ENCODE data around the gene CFAP221.

The CFAP221 gene

DNA sequence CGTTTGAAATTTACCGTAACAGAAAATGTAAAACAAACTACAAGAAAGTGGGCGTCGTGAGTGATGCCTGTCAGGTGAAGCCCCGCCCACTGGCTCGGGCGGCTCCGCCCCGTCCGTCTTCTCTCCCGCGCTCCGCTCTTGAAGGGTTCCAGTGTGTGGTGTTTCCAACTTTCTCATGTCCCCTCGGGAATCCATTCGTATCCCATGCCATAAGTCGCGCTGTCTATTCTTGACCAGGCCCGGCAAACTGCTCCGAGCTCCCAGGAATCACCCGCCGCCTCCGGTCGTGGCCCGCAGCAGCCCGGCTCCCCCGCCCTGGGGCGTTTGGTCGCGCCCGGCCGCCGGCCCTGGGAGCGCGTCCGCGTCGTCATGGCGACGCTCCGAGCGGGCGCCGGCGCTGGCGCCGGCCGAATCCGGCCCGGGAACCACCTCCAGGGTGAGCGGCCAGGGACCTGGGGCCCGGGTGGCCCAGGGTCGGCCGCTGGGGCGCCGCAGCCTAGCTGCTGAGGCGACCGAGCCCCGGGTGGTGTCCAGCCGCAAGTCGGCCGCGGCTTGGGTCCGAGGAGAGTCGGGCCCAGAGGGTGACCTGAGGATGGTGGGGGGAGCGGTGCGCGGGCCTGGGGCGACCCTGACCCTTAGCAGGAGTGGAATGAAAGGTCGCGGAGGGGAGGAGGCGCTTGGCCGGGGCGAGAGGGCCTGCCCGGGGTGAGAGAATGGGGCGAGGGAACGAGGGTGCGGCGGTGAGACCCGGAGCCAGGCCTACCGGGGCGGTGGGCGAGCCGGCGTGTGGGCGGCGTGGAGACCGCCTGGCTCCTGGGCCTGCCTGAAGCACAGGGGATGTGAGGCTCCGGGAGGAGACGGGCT, at the start of gene CFAP221:
CFAP221 (plus strand) TSS at position 375 of the 864 bp plus-strand sequence. CDS start 1,683 bp downstream, outside the sequence.
- peak; percentile 17 to 22 (median 18) for DNase-seq (ENCODE audit: low read depth in 2 of 3, low spot score in 2 of 3)

DNA sequence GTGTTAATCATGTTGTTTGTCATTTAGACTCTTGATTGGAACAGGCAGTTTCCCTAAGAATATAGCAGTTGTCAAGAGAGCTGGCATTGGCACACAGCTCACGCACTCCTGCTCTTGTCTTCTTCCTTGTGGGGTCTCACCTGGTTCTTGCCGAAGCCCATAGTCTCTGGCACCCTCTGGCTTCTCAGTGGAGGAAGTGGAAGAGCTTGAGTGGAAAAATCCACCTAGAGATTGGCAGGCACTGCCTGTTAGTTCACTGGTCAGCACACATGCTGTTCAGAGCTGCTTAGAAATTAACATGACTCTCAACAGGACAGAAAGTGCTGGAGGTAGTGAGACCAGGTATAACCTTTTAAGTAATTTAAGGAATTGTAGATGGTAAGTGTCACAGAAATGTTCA, 48.3 kb upstream of the CFAP221 start:
- DNase-seq (ENCODE audit: low read depth in 2 of 3, low spot score in 2 of 3), result no peak

DNA sequence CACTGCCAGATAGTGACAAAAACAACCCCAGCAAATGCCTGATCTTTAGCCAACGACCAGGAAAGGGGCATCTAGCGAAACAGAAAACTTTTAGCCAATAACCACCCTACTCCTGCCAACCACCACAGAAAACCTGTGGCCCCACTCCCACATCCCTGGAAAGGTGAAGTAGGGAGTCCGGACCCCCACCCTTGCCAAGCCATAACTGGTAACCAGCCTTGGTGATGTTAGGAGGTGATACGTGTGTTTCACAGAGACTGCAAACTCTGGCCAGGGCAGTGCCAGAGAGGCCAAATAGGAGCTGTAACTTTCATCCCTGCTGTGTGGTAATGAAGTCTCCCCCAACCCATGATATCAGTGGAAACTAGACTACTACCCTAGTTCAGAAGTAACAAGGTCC, 47.6 kb upstream of the CFAP221 start:
- DNase-seq (ENCODE audit: low read depth in 2 of 3, low spot score in 2 of 3), result no peak

DNA sequence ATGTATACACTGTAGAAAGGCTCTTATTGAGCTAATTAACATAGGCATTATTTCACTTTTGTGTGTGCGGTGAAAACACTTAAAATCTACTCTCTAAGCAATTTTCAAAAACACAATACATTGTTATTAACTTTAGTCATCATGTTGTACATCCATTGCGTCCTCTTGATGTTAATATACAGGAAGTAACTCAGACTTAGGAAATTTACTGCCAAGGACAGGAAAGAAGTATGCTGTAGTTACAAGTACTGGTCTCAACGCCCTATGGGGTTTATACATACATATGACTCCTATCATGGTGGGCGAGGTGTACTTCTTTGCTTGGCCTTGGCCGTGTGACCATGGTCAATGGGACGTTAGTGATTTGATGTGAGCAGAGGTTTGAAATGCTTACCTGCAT, 35.5 kb upstream of the CFAP221 start:
- DNase-seq (ENCODE audit: low read depth in 2 of 3, low spot score in 2 of 3), result no peak

DNA sequence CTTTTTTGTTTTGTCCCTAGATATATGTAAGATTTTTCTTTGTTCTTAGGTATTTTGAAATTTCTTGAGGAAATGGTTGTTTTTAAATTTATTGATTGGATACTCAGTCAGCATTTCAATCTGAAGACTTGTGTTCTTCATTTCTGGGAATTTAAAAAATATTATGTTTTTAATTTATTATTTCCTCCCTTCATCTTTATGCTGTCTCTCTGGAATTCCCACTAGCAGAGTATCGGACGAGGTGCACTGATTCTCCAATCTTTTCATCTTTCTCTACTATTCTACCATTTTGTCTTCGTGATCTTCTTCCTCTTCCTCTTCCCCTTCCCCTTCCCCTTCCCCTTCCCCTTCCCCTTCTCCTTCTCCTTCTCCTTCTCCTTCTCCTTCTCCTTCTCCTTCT, 32.3 kb upstream of the CFAP221 start:
- no peak for DNase-seq (ENCODE audit: low read depth in 2 of 3, low spot score in 2 of 3)

DNA sequence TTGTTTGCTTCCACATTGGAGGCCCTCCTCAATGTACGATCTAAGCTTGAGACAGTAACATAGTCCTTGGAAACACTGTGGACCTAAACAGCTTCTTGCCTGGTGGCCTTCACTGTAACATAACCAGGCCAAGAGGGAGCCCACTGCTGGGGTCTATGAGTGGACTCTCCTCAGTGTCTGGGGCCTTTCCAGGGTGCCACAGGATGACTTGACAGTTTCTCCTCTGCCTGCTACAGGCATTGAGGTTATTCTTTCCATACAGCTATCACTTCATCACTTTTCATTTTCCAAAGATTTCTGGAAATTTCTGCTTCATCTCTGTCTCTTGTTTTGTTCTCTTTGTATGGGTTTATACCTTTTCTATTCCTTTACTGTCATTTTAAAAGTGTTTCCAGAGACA, 31.3 kb upstream of the CFAP221 start:
- no peak for DNase-seq (ENCODE audit: low read depth in 2 of 3, low spot score in 2 of 3)

DNA sequence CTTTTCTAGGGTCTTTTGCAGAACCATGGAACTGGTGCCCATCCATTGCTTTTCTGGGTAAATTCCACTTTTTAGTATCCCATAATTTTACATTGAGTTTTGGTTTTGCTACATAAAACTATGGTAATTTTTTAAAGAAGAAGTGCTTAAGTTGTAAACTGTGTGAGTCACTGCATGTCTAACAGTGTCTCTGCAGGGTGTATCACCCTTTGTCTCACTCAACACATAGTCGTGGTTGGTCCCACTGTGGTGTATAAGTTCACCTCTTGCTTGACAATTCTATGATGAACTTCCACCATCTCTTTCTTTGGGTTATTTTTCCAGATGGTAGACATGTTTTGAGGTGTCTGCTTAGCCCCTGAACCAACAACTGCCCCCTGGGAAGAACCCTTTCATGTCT, 30.4 kb upstream of the CFAP221 start:
- DNase-seq (ENCODE audit: low read depth in 2 of 3, low spot score in 2 of 3), result no peak

DNA sequence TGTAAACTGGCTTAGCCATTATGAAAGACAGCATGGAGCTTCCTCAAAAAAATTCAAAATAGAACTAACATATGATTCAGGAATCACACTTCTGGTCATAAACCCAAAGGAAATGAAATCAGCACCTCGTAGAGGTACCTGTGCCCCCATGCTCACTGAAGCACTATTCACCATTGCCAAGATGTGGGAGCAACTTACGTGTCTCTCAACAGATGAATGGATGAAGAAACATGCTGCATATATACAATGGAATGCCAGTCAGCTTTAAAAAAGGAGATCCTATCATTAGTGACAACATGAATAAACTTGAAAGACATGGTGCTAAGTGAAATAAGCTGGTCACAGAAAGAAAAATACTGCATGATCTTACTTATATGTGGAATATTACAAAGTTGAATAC, 28.1 kb upstream of the CFAP221 start:
- no peak for DNase-seq (ENCODE audit: low read depth in 2 of 3, low spot score in 2 of 3)

DNA sequence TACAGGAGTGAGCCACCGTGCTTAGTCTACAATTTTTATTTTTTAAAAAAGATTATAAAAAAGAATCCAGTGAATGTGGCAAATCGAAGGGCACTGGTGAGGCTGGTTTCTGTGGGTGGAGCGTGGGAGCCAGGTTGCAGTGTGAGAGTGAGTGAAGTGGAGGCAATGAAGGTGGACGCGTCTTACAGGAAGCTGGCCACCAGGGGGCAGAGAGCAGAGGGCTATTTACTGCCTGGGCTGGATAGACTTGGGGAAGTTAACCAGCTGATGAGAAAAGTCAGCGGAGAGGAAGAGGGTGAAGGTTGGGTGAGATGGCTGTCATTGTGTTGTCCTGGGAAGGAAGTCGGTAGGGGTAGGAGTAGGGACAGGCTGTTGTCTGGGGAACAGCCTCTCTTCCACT, 26.8 kb upstream of the CFAP221 start:
- DNase-seq (ENCODE audit: low read depth in 2 of 3, low spot score in 2 of 3), result peak in 2 of 3 experiments; percentile 4 to 5

DNA sequence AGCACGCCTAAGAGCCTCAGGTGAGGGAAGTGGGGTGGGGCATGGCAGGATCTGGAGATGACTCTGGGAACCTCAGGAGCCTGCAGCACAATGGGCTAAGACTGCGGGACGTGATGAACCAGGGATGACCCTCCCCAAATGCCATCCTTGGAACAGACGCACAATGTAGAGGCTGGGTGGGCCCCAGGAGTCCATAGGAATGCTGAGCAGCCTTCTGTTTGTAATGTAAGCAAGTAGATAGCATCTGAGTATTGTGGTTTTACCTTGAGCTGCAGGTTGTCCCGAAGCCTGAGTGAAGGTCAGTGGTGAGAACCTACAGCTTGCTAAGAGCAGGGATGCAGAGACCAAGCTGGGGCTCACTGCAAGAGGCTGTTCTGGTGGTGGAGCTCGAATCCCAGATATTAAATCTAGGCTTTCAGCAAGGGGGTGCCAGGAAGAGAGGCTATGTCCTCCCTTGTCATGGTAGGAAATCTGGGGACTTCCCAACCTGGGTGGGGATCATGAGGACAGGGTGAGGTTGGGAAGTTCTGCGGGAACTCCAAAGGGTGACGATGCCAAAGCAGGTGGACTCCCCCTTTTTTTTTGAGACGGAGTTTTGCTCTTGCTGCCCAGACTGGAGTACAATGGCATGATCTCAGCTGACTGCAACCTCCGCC, 25.7 kb upstream of the CFAP221 start:
- no peak for DNase-seq (ENCODE audit: low read depth in 2 of 3, low spot score in 2 of 3)

DNA sequence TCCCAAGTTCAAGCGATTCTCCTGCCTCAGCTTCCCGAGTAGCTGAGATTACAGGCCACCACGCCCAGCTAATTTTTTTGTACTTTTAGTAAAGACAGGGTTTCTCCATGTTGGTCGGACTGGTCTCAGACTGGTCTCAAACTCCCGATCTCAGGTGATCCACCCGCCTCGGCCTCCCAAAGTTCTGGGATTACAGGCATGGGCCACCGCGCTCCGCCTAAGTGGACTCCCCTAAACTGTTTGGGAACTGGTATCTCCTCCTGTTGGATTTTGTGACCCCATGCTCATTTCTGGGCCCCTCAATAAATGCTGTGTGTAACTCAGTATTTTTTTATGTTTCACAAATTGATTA, 25.2 kb upstream of the CFAP221 start:
- DNase-seq (ENCODE audit: low read depth in 2 of 3, low spot score in 2 of 3), result no peak

DNA sequence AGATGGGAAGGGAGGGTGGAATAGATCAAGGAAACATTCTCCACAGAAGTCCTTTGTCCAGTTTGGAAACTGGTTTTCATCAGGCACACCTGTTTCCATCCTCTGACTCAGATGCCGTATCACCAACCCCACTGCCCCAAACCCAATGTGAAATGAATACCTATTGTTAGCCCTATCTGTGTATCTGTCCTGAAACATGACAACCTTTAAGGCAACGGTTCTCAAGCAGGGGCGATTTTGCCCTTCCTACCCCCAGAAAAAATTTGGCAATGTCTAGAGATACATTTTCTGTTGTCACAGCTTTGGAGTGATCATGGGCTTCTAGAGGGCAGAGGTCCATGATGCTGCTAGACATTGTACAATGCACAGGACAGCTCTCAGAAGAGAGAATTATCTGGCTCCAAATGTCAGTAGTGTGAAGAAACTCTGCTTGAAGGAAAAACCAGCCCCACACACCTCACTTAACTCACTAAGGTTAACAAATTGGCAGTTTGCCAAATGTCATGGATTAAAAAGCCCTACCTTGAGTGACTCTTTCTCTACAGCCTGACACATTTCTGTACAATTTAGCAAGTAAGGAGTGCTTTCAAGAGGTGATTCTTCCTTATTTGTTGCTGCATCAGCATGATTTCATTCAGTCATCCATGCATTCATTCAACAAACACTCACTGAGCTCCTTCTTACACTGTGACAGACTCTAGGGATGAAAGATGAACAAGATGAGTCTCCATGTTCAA, 23.4 kb upstream of the CFAP221 start:
- no peak for DNase-seq (ENCODE audit: low read depth in 2 of 3, low spot score in 2 of 3)

DNA sequence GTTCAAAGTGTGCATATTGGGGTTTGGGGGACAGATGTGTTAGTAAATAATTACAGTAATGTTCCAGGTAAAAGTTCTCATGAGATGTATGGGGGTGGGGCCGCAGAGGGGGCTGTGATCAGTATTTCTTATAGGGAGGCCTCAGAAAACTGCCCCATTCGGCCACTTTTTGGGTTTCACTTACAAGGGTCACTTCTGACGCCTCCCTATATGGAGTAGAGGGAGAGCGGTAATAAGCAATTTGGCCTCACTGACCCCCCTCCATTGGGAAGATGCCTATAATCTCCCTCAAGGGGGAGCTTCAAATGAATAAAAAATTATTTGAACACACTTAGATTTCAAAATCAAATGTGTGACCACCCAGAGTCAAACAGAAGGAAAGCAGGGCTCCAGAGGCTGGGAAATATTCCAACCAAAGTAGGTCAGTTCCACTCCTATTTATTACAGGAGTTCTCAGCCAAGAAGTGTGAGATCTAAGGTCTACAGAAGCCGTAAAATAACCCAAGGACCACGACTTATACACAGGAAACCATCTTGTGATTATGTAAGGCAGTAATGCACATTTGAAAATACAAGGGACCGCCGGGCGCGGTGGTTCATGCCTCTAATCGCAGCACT, 22.7 kb upstream of the CFAP221 start:
- DNase-seq (ENCODE audit: low read depth in 2 of 3, low spot score in 2 of 3), result no peak

DNA sequence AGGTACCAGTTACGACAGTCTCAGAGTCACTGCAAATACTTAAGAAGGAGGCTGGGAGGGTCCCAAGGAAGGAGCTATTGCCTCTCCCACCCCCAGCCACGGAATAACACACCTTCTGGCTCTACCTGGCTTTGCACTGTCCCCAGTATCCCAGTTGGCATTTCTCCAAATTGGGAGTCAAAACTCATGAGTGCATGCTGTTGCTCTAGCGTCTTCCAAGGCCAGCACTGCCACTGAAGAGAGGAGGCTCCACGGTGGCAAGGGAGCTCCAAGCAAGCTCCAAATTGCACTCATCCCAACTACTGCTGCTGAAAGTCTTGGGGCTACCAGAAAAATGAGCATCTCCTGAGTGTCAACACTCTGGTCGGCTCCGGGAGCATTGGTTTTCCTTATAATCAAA, 21.6 kb upstream of the CFAP221 start:
- DNase-seq (ENCODE audit: low read depth in 2 of 3, low spot score in 2 of 3), result no peak

DNA sequence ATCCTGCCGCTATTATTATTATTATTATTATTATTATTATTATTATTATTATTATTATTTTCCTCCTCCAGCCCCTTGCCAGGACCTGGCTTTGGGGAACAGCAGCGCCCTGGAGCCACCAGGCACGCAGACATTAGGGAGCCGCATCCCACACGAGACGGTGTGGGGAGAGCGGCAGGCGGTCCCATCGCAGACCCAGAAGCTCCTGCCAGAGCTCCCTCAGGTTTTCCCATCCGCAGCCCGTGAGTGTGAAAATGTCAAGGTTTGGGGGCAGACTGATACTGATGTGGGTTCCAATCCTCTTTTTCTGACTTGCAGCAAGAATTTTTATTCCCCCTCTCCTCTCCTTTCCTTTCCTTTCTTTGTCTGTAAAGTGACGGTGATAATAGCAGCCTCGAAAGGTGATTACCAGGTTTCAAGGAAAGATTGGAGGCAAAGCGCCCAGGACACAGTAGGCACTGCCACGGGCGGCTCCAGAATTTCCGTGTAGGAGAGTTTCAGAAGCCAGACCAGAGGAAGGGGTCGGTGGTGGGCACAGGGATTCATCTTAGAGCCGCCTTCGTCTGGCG, 20.8 kb upstream of the CFAP221 start:
- DNase-seq (ENCODE audit: low read depth in 2 of 3, low spot score in 2 of 3), result no peak

DNA sequence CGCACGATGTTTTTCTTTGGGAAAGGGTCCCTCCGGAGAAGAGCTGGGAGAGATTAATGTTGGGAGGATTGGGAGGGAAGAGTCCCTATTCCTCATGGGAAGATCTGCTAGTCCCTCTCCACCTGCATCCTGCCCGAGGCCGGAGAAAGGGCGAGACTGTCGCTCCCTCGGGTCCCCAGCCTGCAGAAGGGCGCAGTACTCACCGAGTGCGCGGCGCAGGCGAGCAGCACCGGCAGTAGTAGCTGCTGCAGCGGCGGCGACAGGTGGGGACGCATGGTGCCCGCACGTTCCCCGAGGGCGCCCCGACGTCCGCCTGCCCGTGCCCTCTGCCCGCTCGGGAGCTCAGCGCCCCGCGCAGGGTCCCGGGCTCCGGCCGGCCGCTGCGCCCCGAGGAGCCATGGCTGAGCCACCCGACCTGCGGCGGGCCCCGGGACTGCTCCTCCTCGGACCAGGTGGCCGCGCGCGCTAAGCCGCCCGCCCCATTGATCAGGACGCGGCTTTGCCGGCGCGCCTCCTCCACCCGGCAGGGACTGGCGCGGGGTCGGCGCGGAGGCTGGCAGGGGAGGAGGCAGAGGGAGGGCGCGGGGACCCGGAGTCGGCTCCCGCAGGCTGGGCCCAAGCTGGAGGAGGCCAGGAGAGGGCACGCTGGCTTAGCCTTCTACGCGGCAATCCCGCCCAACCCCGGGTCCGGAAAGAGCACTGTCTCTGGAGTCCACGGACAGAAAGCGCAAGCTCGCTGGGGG, 20.1 kb upstream of the CFAP221 start, which contains the start of gene SCTR:
SCTR (minus strand) TSS at position 532 of the 743 bp plus-strand sequence; CDS start at position 275, 257 bp downstream.
- DNase-seq (ENCODE audit: low read depth in 2 of 3, low spot score in 2 of 3), result no peak

DNA sequence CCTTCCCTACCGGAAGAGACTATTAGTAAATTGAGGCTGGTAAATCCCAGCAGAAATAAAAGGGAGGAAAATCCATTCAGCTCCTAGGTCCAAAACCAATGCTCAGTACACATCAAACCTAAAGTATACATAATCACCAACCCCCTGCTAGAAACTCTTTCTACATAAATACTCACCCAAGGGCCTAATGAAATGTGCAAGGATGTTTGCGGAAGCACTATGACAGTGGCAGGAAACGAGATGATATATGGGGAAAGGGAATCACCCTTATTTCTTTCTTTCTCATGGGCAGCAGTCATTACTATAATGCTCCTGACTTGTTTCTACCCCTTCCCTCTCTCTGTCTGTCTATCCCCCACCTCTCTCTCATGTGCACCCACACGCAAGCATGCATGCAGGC, 18.6 kb upstream of the CFAP221 start:
- DNase-seq (ENCODE audit: low read depth in 2 of 3, low spot score in 2 of 3), result no peak

DNA sequence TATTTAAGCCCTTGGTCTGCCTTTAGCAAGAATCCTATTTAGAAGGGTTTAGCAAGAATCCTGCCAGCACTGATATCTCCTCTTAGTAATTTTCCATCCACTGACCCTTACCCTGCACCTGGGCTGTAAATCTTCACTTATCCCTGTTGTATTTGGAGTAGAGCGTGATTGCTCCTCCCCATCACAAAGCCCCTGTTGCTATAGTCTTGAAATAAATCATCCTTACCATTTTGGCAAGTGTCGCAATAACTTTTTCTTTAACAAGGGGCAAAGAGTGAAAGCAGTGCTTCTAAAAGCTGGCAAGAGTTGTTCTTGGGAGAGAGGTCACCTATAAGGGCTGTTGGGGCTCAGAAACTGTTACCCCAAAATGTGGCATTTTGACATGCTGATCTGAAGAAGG, 16.2 kb upstream of the CFAP221 start:
- DNase-seq (ENCODE audit: low read depth in 2 of 3, low spot score in 2 of 3), result no peak

DNA sequence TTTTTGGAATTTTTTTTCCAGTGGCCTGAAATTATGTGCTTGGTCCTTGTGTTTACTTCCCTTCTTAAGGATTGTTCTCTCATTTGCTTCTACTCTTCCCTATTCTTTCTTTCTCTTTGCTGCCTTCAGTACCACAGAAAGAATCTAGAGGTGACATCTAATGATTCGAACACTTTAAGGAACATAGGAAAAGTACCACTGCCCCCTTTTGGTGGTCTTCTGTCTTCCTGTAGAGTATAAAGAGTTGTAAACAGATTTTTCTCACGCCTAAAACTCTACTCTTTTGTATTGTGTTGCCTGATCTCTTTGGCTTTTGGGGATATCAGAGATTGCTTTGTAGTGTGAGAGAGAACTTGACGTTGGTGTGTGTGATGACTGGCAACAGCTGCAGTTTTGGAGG, 13.0 kb upstream of the CFAP221 start:
- DNase-seq (ENCODE audit: low read depth in 2 of 3, low spot score in 2 of 3), result no peak

DNA sequence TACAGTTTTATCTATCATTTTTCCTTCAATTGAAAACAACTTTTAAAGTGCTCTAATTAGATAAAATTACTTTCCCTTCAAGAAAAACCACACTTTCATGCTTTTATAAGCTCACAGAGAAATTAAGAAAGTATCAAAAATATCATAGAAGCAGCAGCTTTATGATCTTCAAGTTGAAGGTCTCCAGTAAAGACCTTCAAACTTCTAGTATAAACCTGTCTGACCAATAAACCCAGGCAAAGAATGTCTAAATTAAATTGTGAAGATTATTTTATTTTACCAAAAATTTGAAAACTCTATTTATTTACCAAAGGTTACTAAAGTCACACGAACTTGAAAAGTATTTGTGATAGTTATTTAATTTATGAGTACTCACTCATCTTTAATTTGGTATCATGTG, 10.7 kb upstream of the CFAP221 start:
- DNase-seq (ENCODE audit: low read depth in 2 of 3, low spot score in 2 of 3), result no peak
